Measurements from ENCODE around the gene ZNF680. TPM values are rescaled to one million over a fixed set of nuclear protein-coding genes. Genes with fewer than 3 reads are reported as not detected.

ZNF680 gene
- total RNA-seq, 1 donor, result 13.8 TPM

DNA sequence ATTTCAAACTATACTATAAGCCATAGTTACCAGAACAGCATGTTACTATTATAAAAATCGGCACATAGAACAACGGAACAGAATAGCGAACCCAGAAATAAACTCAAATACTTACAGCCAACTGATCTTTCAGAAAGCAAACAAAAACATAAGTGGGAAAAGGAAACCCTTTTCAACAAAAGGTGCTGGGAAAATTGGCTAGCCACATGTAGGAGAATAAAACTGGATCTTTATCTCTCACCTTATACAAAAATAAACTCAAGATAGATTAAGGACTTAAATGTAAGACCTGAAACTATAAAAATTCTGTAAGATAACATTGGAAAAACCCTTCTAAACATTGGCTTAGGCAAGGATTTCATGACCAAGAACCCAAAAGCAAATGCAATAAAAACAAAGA lies 29.1 kb downstream of the ZNF680 start:
- no peak overlapping the region for H3K4me3 ChIP-seq (ENCODE audit: low read depth, low read length)
- TF ChIP-seq, protein P1, sequence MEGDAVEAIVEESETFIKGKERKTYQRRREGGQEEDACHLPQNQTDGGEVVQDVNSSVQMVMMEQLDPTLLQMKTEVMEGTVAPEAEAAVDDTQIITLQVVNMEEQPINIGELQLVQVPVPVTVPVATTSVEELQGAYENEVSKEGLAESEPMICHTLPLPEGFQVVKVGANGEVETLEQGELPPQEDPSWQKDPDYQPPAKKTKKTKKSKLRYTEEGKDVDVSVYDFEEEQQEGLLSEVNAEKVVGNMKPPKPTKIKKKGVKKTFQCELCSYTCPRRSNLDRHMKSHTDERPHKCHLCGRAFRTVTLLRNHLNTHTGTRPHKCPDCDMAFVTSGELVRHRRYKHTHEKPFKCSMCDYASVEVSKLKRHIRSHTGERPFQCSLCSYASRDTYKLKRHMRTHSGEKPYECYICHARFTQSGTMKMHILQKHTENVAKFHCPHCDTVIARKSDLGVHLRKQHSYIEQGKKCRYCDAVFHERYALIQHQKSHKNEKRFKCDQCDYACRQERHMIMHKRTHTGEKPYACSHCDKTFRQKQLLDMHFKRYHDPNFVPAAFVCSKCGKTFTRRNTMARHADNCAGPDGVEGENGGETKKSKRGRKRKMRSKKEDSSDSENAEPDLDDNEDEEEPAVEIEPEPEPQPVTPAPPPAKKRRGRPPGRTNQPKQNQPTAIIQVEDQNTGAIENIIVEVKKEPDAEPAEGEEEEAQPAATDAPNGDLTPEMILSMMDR (IDR thresholded peaks at IDR 0.05; ENCODE audit: insufficient read depth, low read depth, low read length), result no peak
- no peak for DNase-seq (ENCODE audit: low read depth)

DNA sequence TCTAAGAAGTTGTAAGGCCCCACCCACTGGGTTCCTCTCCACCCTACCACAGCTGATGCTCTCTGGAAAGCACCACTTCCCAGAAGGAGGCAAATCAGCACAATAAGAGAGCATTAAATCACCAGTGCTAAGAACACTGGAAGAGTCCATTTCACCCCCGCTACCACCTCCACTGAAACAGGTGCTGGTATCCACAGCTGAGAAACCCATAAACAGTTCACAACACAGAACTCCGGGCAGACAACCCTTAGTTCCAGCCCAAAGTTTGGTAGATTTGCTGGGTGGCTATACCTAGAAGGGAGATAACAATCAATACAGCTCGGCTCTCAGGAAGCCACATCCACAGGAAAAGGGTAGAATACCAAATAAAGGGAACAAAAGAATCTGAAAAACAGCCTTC lies 34.1 kb downstream of the ZNF680 start:
- H3K4me3 ChIP-seq (ENCODE audit: low read depth, low read length), result no peak overlapping the region
- TF ChIP-seq, protein P1 (IDR thresholded peaks at IDR 0.05; ENCODE audit: insufficient read depth, low read depth, low read length), result no peak
- DNase-seq (ENCODE audit: low read depth), result no peak

DNA sequence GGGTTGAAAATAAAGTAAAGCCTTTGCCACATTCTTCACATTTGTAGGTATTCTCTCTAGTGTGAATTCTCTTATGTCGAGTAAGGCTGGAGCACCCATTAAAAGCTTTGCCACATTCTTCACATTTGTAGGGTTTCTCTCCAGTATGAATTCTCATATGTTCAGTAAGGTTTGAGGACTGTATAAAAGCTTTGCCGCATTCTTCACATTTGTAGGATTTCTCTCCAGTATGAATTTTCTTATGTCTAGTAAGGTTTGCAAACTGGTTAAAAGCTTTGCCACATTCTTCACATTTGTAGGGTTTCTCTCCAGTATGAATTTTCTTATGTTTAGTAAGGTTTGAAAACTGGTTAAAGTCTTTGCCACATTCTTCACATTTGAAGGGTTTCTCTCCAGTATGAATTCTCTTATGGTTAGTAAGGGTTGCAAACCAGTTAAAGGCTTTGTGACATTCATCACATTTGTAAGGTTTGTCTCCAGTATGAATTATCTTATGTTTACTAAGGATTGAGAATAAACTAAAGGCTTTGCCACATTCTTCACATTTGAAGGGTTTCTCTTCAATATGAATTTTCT lies 41.4 kb downstream of the ZNF680 start:
- DNase-seq (ENCODE audit: low read depth), result no peak
- TF ChIP-seq, protein P1 (IDR thresholded peaks at IDR 0.05; ENCODE audit: insufficient read depth, low read depth, low read length), result no peak
- no peak overlapping the region for H3K4me3 ChIP-seq (ENCODE audit: low read depth, low read length)

DNA sequence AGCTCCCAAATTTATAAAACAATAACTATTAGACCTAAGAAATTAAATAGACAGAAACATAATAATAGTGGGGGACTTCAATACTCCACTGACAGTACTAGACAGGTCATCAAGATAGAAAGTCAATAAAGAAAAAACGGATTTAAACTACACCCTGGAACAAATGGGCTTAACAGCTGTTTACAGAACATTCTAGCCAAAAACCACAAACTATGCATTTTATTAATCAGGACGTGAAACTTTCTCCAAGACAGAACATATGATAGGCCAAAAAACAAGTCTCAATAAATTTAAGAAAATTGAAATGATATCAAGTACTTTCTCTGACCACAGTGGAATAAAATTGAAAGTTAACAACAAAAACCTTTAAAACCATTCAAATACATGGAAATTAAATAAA lies 46.4 kb downstream of the ZNF680 start:
- DNase-seq (ENCODE audit: low read depth), result no peak
- H3K4me3 ChIP-seq (ENCODE audit: low read depth, low read length), result no peak overlapping the region
- TF ChIP-seq, protein P1 (IDR thresholded peaks at IDR 0.05; ENCODE audit: insufficient read depth, low read depth, low read length), result no peak

DNA sequence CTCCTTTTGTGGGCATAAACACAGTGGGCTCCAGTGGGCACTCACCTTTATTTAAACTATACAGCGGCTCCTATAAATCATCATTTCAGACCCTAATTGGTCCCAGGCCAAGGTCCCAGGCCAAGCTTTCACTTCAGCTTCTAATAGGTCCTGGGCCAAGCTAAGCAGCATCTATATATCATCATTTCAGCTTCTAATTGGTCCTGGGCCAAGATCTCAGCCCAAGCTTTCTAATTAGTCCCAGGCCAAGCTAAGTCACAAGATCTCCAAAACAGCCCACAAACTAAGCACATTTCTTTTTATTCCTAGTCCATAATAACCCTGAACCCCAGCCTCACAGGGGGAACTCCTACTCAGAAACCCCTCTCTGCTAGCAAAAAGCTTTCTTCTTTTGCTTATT lies 47.1 kb downstream of the ZNF680 start:
- H3K4me3 ChIP-seq (ENCODE audit: low read depth, low read length), result no peak overlapping the region
- DNase-seq (ENCODE audit: low read depth), result no peak

DNA sequence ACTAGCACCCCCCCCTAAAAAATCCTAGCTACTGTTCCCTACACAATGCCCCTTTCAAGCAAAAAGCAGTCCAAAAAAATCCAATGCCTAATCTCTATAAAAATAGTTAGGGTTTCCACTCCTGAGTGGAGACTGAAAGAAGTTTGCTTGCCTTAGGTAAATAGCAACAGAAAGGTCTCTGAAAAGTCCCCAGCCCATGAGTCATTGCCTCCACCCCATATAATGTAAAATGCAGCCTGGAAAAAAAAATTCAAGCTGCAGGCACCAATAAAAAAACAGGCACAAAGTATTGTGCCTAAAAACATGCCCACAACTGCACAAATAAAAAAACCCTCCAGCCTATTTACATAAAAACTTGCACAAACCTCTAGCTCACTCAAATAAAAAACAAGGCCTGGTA lies 47.5 kb downstream of the ZNF680 start:
- no peak for DNase-seq (ENCODE audit: low read depth)
- no peak overlapping the region for H3K4me3 ChIP-seq (ENCODE audit: low read depth, low read length)
- TF ChIP-seq, protein P1 (IDR thresholded peaks at IDR 0.05; ENCODE audit: insufficient read depth, low read depth, low read length), result no peak

More for the DNA sequence above, 47.1 kb downstream of the ZNF680 start:
- TF ChIP-seq, protein P1 (IDR thresholded peaks at IDR 0.05; ENCODE audit: insufficient read depth, low read depth, low read length), result no peak

DNA sequence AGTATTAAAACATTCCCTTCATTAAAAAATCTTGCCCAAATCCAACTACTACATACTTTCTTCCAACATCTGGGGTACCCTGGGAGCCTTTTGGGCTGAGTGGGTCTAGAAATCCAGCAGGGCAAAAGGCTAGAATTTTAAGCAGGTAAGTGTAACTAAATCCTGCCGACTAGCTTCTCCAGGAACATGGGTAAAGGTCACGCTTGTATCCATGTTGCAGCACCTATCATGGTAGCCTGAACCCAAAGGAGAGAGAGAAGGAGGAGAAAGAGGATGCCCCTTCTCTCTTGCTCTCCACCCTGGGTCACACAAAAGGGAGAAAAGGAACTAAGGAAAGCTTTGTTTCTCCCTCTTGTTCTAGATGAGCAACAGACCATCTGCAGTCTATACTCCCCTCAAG lies 53.3 kb downstream of the ZNF680 start:
- no peak for DNase-seq (ENCODE audit: low read depth)
- TF ChIP-seq, protein P1 (IDR thresholded peaks at IDR 0.05; ENCODE audit: insufficient read depth, low read depth, low read length), result no peak
- no peak overlapping the region for H3K4me3 ChIP-seq (ENCODE audit: low read depth, low read length)
